ENCODE data around the gene PIP4K2C.

DNA sequence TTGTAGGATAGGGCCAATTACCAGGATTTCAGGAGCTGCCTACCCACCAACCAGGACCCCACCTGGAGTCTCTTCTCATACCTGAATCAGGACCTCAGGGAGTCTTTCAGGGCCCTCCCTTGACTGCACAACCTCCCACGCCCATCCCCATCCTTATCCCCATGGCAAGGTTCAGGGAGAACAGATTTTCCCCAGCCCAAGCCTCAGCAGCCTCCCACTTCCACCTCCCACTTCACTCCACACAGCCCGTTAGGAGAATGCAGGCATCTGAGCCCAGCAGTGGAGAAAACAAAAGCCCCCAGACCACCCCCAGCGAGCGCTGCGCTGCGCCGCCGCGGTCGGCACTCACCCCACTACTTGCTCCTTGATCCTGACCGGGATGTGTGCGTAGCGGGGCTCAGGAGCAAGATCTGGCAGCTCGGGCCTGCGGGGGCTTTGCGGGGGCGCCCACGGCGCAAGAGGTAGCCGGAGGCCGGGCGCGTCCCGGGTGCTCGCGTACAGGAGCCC is 40.6 kb downstream of the PIP4K2C start:
- TF ChIP-seq, protein P1, sequence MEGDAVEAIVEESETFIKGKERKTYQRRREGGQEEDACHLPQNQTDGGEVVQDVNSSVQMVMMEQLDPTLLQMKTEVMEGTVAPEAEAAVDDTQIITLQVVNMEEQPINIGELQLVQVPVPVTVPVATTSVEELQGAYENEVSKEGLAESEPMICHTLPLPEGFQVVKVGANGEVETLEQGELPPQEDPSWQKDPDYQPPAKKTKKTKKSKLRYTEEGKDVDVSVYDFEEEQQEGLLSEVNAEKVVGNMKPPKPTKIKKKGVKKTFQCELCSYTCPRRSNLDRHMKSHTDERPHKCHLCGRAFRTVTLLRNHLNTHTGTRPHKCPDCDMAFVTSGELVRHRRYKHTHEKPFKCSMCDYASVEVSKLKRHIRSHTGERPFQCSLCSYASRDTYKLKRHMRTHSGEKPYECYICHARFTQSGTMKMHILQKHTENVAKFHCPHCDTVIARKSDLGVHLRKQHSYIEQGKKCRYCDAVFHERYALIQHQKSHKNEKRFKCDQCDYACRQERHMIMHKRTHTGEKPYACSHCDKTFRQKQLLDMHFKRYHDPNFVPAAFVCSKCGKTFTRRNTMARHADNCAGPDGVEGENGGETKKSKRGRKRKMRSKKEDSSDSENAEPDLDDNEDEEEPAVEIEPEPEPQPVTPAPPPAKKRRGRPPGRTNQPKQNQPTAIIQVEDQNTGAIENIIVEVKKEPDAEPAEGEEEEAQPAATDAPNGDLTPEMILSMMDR (conservative IDR thresholded peaks at IDR 0.05; ENCODE audit: low read depth in 2 of 2), result no peak
- TF ChIP-seq NANOG (IDR thresholded peaks at IDR 0.05; ENCODE audit: borderline replicate concordance) (no peak), EZH2 (IDR thresholded peaks at IDR 0.05; ENCODE audit: low read depth, unreplicated experiment) (peak; percentile 92), POLR2AphosphoS5 (IDR thresholded peaks at IDR 0.05; ENCODE audit: low read depth) (no peak), CREB1 (CRISPR knock-in tag; IDR thresholded peaks at IDR 0.05; ENCODE audit: low read depth) (no peak)
- TF ChIP-seq, protein P2, sequence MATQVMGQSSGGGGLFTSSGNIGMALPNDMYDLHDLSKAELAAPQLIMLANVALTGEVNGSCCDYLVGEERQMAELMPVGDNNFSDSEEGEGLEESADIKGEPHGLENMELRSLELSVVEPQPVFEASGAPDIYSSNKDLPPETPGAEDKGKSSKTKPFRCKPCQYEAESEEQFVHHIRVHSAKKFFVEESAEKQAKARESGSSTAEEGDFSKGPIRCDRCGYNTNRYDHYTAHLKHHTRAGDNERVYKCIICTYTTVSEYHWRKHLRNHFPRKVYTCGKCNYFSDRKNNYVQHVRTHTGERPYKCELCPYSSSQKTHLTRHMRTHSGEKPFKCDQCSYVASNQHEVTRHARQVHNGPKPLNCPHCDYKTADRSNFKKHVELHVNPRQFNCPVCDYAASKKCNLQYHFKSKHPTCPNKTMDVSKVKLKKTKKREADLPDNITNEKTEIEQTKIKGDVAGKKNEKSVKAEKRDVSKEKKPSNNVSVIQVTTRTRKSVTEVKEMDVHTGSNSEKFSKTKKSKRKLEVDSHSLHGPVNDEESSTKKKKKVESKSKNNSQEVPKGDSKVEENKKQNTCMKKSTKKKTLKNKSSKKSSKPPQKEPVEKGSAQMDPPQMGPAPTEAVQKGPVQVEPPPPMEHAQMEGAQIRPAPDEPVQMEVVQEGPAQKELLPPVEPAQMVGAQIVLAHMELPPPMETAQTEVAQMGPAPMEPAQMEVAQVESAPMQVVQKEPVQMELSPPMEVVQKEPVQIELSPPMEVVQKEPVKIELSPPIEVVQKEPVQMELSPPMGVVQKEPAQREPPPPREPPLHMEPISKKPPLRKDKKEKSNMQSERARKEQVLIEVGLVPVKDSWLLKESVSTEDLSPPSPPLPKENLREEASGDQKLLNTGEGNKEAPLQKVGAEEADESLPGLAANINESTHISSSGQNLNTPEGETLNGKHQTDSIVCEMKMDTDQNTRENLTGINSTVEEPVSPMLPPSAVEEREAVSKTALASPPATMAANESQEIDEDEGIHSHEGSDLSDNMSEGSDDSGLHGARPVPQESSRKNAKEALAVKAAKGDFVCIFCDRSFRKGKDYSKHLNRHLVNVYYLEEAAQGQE (IDR thresholded peaks at IDR 0.05; ENCODE audit: unreplicated experiment), result no peak
